Neural progenitor cell (in vitro differentiated cells): ENCODE measurements around the gene CES3. TPM values are rescaled to one million over a fixed set of nuclear protein-coding genes. Genes with fewer than 3 reads are reported as not detected.

Experiments used
- DNase-seq: peaks from one replicate; pipeline ENCODE4 v3.0.0-alpha.2; 2016; ENCODE audit warnings: low spot score
- H2AFZ ChIP-seq: fragments of 200-600 bp; sonication (generic); replicated peaks from 2 replicates; pipeline ENCODE4 v1.6.1; 2016; ENCODE audit warnings: antibody characterized with exemption
- H3F3A ChIP-seq: fragments of 200-600 bp; sonication (generic); 2 replicates; pipeline ENCODE4 v1.6.1; 2016; ENCODE audit warnings: antibody characterized with exemption, low read depth
- H3K27ac ChIP-seq: fragments of 200-600 bp; sonication (generic); 2 replicates; pipeline ENCODE4 v1.5.1; 2016; ENCODE audit warnings: mild to moderate bottlenecking
- H3K27me3 ChIP-seq: fragments of 200-600 bp; sonication (generic); 2 replicates; pipeline ENCODE4 v1.6.1; 2016; ENCODE audit warnings: mild to moderate bottlenecking, moderate library complexity
- H3K36me3 ChIP-seq: fragments of 200-600 bp; sonication (generic); 2 replicates; pipeline ENCODE4 v1.5.1; 2016
- H3K4me1 ChIP-seq: fragments of 200-600 bp; sonication (generic); 2 replicates; pipeline ENCODE4 v1.6.1; 2016; ENCODE audit warnings: mixed run types
- H3K4me2 ChIP-seq: fragments of 200-600 bp; sonication (generic); 2 replicates; pipeline ENCODE4 v1.6.1; 2016
- H3K4me3 ChIP-seq: fragments of 200-600 bp; sonication (generic); 2 replicates; pipeline ENCODE4 v1.5.1; 2016
- H3K79me2 ChIP-seq: fragments of 200-600 bp; sonication (generic); 2 replicates; pipeline ENCODE4 v1.6.1; 2016; ENCODE audit warnings: low read depth
- H3K9ac ChIP-seq: fragments of 200-600 bp; sonication (generic); 2 replicates; pipeline ENCODE4 v1.6.1; 2016
- H3K9me3 ChIP-seq: fragments of 200-600 bp; sonication (generic); 2 replicates; pipeline ENCODE4 v1.5.1; 2016; ENCODE audit warnings: low read depth
- H4K20me1 ChIP-seq: fragments of 200-600 bp; sonication (generic); 2 replicates; pipeline ENCODE4 v1.6.1; 2016; ENCODE audit warnings: low read depth
- H3K27ac Mint-ChIP-seq: 3 replicates; pipeline ENCODE4 v1.8.0; 2021; ENCODE audit warnings: mixed read lengths
- H3K27me3 Mint-ChIP-seq: 2 replicates; pipeline ENCODE4 v1.8.0; 2022; ENCODE audit warnings: low read depth, mild to moderate bottlenecking, inconsistent platforms, moderate library complexity, mixed read lengths; ENCODE audit not compliant: insufficient read depth
- H3K36me3 Mint-ChIP-seq: 3 replicates; pipeline ENCODE4 v1.8.0; 2021; ENCODE audit warnings: mixed read lengths
- H3K4me1 Mint-ChIP-seq: 3 replicates; pipeline ENCODE4 v1.8.0; 2021; ENCODE audit warnings: mixed read lengths
- H3K4me3 Mint-ChIP-seq: 3 replicates; pipeline ENCODE4 v1.8.0; 2021; ENCODE audit warnings: mild to moderate bottlenecking, moderate library complexity, mixed read lengths
- H3K9me3 Mint-ChIP-seq: 3 replicates; pipeline ENCODE4 v1.8.0; 2020; ENCODE audit warnings: mixed read lengths
- EZH2 ChIP-seq: fragments of 200-600 bp; sonication (generic); IDR thresholded peaks from 2 replicates; pipeline ENCODE4 v1.6.1; 2017; ENCODE audit warnings: antibody characterized with exemption, mild to moderate bottlenecking, moderate library complexity
- EZH2phosphoT487 ChIP-seq: fragments of 200-600 bp; sonication (generic); IDR thresholded peaks from 2 replicates; pipeline ENCODE4 v1.6.1; 2017; ENCODE audit warnings: antibody characterized with exemption
- total RNA-seq: library from RNA; depleted of rRNA; stranded (reverse); fragments of >200 nt; gene quantifications from 2 replicates; pipeline ENCODE4 v1.2.3, GENCODE V29; 2015; ENCODE audit warnings: low replicate concordance
- TF ChIP-seq, protein P1 (sequence below): fragments of 200-600 bp; sonication (generic); IDR thresholded peaks from 2 replicates; pipeline ENCODE4 v1.5.1; 2017; ENCODE audit warnings: antibody characterized with exemption, mild to moderate bottlenecking

Gene CES3
- total RNA-seq, 1 donor from 2014 or later = 5.7 TPM

DNA sequence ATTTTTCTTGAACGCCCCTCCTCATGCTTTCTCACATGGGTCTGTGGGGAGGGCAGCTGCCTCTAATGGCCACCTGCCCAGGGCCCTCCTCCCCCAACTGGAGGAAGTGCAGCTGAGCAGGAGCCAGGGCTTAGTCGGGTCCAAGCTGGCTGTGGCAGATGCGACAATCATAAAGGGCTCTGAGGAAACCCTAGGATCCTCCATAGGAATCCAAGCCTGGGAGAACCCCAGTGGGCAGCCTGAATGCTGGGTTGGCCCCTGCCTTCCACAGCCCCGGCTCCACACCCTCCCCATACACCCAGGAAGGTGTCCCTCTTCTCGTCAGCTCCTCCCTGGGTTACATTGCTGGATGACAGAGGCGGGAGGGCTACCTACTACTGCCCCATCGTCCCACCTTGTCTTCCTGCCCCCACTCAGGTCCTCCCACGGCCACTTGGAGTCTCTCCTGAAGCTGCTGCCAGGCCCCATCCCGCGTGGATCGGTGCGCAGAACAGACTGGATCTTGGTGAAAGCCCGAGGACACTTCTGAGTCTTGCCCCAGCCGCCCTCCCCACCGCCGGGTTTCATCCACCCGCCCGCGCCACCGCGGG is 52.3 kb downstream of the CES3 start:
- Mint-ChIP-seq H3K27me3 (peaks cover 40% of the 10 kb centered on the region), H3K27ac (no peak overlapping the region), H3K36me3 (no peaks in the 10 kb centered on the region), H3K9me3 (no peaks in the 10 kb centered on the region), H3K4me3 (peak overlapping the region; percentile 62), H3K4me1 (peaks cover 4% of the 10 kb centered on the region)
- TF ChIP-seq, protein P1, sequence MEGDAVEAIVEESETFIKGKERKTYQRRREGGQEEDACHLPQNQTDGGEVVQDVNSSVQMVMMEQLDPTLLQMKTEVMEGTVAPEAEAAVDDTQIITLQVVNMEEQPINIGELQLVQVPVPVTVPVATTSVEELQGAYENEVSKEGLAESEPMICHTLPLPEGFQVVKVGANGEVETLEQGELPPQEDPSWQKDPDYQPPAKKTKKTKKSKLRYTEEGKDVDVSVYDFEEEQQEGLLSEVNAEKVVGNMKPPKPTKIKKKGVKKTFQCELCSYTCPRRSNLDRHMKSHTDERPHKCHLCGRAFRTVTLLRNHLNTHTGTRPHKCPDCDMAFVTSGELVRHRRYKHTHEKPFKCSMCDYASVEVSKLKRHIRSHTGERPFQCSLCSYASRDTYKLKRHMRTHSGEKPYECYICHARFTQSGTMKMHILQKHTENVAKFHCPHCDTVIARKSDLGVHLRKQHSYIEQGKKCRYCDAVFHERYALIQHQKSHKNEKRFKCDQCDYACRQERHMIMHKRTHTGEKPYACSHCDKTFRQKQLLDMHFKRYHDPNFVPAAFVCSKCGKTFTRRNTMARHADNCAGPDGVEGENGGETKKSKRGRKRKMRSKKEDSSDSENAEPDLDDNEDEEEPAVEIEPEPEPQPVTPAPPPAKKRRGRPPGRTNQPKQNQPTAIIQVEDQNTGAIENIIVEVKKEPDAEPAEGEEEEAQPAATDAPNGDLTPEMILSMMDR = no peak
- TF ChIP-seq EZH2phosphoT487 = no peak
- TF ChIP-seq EZH2 = no peak
- peak overlapping the region; percentile 85 for H3K4me2 ChIP-seq
- peaks cover 5% of the 10 kb centered on the region for H3K4me1 ChIP-seq
- H3K79me2 ChIP-seq = no peaks in the 10 kb centered on the region
- no peak overlapping the region for H3K27ac ChIP-seq
- H2AFZ ChIP-seq = peak overlapping the region; percentile 85
- H3K27me3 ChIP-seq = peaks cover 58% of the 10 kb centered on the region
- no peak overlapping the region for H3K9ac ChIP-seq
- H3K36me3 ChIP-seq = no peaks in the 10 kb centered on the region
- DNase-seq = no peak
- peaks cover 12% of the 10 kb centered on the region for H3F3A ChIP-seq
- H3K4me3 ChIP-seq = peak overlapping the region; percentile 46
- no peaks in the 10 kb centered on the region for H3K9me3 ChIP-seq
- no peaks in the 10 kb centered on the region for H4K20me1 ChIP-seq

DNA sequence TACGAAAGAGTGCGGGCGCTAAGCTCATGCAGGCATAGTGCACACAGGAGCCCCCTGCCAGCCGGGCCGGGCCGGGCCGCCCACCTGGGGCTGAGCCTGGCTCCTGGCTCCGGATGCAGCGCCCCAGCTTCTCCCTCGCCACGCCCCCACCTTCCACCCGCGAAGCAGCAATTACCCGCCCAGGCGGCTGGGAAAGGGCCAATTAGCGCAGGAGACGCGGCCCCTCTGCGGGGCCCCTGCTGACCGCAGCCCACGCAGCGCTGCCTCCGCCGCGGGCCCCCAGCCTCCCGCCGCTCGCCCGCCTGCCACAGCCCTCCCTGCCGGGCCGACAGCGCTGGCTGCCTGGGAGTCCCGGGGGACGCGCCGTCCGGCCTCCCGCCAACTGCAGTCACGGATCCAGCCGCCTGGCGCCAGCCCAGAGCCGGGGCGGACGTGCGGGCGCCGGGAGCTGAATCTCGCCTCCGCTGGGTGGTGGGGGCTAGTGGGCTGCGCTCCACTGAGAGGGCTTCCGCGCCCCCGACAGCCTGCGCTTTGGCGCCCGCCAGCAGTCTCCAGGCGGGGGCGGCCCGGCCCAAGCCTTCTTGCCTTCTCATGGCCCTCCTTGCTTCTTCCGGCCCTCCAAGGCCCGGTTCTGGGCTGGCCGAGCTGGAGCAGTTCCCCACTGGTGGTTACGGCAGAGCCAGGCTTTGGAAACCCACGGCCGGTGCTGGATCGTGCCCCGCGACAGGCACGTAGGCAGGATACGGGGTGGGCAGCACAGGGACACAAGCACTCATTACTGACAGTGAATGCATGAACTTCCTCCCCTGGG is 53.0 kb downstream of the CES3 start:
- Histone ChIP-seq H3K79me2 (no peaks in the 10 kb centered on the region), H3K4me1 (peaks cover 5% of the 10 kb centered on the region), H3K36me3 (no peaks in the 10 kb centered on the region), H3K4me3 (peak overlapping the region; percentile 46), H3K9me3 (no peaks in the 10 kb centered on the region), H3F3A (peaks cover 12% of the 10 kb centered on the region), H3K4me2 (peak overlapping the region; percentile 85), H4K20me1 (no peaks in the 10 kb centered on the region), H3K27me3 (peaks cover 58% of the 10 kb centered on the region), H3K27ac (no peak overlapping the region), H2AFZ (peak overlapping the region; percentile 85), H3K9ac (no peak overlapping the region)
- no peaks in the 10 kb centered on the region for H3K36me3 Mint-ChIP-seq
- TF ChIP-seq EZH2 (peak; percentile 91), EZH2phosphoT487 (peak; percentile 29)
- TF ChIP-seq, protein P1 = peak; percentile 35
- peak; percentile 86 for DNase-seq
- H3K9me3 Mint-ChIP-seq = no peaks in the 10 kb centered on the region
- H3K27me3 Mint-ChIP-seq = peaks cover 39% of the 10 kb centered on the region
- peaks cover 4% of the 10 kb centered on the region for H3K4me1 Mint-ChIP-seq
- no peak overlapping the region for H3K27ac Mint-ChIP-seq
- peak overlapping the region; percentile 82 for H3K4me3 Mint-ChIP-seq

DNA sequence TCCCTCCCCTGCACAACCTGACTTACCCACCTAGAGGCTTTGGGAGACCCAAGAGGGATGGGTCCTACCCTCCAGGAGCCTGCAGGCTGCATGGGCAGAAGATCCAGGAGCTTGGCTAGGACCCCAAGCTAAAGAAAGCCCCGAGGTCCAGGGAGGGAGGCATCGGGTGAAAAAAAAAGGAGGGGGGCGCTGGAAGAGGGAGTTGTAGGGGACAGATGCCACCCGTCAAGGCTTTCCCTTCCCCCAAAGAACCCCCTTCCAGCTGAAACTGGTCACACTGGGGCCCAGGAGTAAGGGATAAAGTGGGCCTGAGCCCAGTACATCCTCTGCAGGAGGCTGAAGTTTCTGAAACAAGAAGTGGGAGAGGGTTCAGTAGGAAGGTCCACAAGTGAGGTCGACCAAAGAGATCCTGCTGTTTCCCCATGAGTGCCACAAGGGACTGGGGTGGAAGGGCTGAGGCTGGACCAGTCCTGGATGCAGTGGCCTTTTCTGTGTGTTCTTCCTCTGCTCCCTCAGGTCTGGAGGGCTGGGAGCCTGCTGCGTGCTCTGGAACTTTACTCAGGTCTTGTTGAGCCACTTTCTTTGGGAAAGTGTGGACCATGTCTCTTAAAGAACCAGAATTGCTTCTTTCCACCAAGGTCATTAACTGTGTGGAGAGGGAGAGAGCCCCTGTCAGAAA is 53.7 kb downstream of the CES3 start:
- H3K9me3 ChIP-seq = no peaks in the 10 kb centered on the region
- H3K4me1 Mint-ChIP-seq = peaks cover 4% of the 10 kb centered on the region
- no peaks in the 10 kb centered on the region for H4K20me1 ChIP-seq
- no peak for DNase-seq
- no peak overlapping the region for H3K27ac ChIP-seq
- H3K4me1 ChIP-seq = peaks cover 5% of the 10 kb centered on the region
- no peak overlapping the region for H3K27ac Mint-ChIP-seq
- no peaks in the 10 kb centered on the region for H3K36me3 Mint-ChIP-seq
- H3K4me3 Mint-ChIP-seq = peak overlapping the region; percentile 82
- H3K79me2 ChIP-seq = no peaks in the 10 kb centered on the region
- H3K4me3 ChIP-seq = peak overlapping the region; percentile 46
- peaks cover 12% of the 10 kb centered on the region for H3F3A ChIP-seq
- no peak overlapping the region for H2AFZ ChIP-seq
- no peaks in the 10 kb centered on the region for H3K36me3 ChIP-seq
- peaks cover 34% of the 10 kb centered on the region for H3K27me3 Mint-ChIP-seq
- H3K9me3 Mint-ChIP-seq = no peaks in the 10 kb centered on the region
- peaks cover 58% of the 10 kb centered on the region for H3K27me3 ChIP-seq
- H3K4me2 ChIP-seq = peak overlapping the region; percentile 85
- H3K9ac ChIP-seq = no peak overlapping the region
- no peak for TF ChIP-seq EZH2
- TF ChIP-seq, protein P1 = no peak
- no peak for TF ChIP-seq EZH2phosphoT487
